DMS114 treated with DMSO at 0.1 percent for 48 hours (cell line): Measurements from ENCODE around the gene PTGER2.

Source experiments
- DNase-seq: peaks from one replicate; lab custom pipeline; 2025; ENCODE audit not compliant: unreplicated experiment; lab: John Stamatoyannopoulos, UW

The PTGER2 gene

DNA sequence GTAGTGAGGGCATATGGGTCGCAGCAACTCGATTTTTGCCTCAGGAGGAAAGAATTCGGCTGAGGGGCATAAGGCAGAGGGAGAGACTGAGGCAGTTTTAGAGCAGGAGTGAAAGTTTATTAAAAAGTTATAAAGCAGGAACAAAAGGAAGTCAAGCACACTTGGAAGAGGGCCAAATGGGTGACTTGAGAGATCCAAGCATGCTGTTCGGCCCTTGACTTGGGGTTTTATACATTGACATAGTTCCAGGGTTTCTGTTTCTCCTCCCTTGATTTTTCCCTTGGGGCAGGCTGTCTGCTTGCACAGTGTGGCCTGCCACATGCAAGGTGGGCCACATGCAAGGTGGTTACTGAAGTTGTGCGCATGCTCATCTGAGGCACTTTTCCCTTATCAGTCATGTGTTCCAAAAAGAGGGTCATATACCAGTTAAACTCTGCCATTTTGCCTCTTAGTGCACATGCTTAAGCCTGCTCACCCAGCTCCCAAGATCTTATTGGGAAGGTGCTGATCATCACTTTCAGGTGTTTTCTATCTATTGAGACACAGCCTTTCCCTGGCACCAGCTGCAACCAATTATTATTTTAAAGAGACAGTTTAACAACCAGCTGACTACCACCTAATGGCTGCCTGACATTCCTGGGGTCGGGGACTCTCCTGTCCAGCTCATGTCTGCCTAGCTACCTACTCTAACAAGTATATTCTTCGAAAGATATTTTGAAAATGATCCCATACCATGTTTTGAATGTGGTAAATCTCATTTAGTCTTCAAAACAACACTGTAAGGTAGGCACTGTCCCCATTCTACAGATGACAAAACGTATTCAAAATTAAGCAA lies 19.9 kb downstream of the PTGER2 start:
- DNase-seq: no peak

DNA sequence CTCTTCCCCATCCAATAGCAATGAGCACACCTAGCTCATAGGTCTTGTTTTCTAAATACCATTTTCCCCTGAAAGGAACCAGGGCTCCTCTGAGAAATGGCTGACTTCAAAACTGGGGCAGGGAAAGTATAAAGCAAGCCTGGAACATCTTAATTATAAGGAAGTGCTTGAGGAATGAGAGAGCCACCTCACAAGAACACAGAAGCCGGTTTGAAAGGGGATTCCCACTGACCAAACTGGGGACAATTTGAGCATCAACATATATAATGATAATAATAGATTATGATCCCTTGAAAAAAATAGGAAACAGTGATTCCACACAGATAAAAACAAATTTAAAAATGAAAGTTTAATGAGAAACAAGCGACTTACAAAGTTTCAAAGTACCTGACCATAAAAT lies 22.1 kb downstream of the PTGER2 start:
- no peak for DNase-seq

DNA sequence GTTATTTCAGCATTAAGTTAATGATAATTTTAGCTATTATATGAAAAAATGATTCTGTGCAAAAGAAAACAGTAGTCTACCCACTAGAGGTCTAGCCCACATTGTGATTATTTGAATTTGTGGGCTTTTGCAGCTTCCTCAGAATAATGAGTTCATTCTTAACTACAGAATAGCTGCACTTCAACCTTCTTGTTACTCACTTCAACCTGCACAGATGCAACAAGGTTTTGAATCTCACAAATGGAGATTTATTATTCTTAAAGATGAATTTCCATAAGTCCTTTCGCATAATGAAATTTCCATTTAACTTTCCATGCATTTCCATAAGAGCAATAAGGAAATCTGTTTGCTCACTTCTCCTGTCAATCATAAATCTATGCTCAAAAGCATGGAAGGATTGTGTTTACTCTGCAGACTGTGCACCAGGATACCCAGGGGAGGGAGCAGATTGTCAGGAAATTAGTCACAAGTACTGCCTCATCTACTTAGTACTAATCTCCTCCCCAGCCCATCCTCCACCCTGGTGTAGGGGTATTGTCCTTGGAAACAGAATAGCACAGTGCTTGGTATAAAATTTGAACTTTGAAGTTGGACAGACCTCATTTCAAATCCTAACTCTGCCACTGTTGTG lies 24.1 kb downstream of the PTGER2 start:
- DNase-seq: no peak

DNA sequence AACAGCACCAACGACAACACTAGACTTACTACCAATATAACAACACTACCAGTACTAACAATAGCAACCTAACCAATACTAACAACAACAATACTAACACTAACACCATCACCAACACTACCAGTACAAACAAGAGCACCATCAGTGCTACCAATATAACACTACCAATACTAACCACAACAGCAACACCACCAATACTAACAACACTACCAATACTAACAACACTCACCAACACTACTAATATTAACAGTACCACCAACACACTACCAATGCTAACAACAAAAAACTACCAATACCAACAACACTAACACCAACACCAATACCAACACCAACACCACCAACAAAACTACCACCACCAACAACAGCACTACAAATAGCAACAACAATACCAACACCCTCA lies 25.1 kb downstream of the PTGER2 start:
- no peak for DNase-seq

DNA sequence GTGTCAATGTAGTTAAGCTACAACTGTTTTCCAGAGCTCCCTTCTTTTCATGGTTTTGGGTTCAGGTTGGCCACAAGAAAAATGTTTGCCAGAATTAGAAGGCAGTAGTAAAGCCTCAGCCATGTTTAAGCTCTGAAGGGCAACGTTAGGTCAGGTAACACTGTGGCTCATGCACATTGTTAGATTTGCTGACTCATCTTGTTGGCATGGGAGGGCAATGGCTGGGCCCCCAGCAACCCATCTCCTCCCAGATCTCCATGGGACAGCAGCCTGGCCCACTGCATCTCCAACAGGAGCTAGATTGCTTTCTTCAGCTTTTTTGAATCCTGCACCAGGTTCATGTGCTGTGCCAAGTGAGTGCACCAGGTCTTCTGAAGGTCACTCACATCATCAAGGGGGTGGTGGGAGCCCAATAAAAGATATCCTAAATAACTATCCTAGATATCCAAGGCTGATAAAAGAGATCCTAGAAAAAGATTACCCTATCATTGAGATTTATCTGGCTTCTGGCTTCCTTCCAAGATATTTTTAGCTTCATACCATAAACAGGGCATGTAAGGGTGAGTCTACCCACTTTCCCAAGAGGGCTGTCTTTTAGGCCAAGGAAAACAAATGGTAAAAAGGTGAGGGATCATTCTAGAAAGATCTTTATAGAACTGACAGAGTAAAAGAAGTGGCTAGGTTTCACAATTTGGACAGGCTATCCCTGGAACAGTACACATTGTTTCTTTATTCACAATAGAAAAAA lies 28.9 kb downstream of the PTGER2 start:
- DNase-seq: no peak

DNA sequence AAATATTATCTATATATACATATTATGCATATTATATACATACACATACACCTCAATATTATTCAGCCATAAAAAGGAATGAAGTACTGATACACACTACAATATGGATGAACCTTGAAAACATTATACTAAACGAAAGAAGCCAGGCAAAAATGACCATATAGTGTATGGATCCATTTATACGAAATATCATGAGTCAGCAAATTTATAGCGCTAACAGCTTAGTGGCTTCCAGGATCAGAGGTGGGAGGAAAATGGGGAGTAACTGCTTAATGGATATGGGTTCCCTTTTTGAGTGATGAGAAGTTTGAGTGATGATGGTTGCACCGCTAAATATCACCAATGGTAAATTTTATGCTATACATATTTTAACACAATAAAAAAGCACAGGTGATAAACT lies 32.7 kb downstream of the PTGER2 start:
- DNase-seq: no peak

DNA sequence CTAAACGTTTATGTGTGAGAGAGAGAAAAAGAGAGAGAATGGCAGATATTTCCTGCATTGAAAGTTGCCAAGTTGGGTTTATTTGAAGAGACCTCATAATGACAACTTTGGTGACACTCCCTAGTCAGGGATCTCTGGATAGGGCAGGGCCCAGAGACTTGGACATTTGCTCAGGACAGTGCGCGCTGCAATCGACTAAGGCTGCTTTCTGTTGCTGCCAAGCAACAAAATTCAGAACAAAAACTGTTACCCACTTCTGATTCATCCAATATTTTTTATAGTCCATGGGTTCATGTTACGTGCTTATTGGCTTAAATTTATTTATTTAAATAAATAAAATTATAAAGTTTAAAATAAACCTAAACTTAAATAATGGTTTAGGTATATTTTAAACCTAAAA lies 34.2 kb downstream of the PTGER2 start:
- DNase-seq: no peak

DNA sequence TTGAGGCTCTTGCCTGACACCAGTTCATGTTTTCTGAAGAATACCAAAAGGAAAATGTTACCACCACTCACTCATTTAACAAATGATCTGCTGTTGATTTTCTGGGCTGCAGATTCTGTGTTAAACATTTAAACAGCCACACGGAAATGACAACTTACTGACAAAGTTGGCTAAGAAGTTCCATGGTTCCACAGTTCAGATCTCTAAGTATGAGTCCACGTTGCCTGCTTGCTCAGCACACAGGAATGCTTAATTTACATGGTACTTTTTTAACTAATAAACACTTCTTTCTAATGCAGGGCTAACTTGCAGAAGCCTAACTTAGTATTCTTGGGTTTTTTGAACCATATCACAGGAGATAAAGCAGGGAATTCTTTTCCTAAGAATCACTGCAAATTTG lies 34.7 kb downstream of the PTGER2 start:
- DNase-seq: no peak

DNA sequence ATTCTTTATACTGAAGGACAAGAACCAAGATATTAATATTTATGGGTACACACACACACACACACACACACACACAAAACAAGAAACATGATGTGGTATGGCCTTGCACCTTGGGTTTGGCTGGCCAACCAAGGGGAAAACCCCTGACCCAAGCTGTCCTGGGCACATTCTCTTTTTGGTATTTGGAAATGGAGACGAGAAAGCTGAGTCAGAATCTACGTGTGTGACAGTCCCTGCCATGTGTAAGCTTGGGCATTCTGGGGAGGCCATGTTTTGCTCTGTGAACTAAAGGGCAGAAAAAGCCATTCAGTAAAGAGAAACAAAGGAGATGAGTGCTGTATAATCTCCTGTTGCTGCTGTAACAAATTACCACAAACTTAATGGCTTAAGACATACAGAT lies 35.6 kb downstream of the PTGER2 start:
- no peak for DNase-seq

DNA sequence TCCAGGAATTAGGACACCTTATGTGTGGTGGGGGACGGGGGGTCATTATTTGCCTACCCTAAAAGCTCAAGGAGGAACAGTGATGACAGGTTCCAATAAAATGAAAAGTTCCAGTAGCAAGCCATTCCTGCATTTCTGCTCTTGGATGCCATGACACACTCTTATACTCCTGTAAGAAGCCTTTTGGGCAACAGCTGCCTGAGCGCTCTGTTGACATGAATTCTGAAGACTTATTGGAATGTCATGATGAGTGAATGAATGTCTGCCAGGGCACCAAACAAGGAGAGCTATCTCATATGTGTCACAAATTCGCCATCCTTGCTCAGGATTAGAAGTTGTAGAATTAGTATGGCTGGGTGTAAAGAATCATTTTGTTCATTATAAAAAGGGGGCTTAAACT lies 36.3 kb downstream of the PTGER2 start:
- DNase-seq: no peak

DNA sequence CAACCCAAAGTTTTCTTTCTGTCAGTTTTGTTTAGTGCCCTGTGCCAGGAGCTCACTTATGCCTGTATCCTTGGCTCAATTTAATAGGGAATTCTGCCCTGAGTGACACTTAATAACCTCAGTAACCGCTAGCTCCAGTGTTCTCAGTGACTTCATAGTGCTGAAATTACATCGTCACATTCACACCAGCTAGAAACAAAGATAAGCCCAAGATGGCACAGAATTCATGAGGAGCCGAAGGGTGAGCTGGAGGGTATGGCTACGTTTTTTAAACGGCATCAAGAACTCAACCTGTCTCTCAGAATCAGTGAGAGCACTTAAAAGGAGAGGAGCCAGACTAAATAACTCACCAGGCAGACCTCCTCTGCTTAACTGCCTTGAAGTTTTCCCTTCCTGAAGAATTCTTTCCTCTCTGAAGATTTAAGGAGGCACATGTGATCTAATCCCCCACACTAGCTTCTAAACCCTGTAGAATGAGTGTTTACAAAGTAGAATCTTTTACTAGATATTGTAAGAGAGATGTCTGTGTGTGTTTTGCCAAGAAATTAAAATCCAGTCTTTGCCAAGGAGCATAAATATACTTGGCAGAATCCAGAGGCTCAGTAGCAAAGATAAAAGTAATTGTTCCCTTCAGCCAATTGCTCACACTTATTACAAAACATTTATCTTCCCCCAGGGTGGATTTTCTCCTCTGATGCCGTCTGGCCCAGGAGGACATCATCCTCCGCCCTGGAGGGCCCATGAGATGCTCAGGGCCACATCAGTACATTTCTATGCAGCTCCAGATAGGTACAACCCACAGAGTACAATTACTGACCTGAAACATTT lies 37.3 kb downstream of the PTGER2 start:
- DNase-seq: no peak

DNA sequence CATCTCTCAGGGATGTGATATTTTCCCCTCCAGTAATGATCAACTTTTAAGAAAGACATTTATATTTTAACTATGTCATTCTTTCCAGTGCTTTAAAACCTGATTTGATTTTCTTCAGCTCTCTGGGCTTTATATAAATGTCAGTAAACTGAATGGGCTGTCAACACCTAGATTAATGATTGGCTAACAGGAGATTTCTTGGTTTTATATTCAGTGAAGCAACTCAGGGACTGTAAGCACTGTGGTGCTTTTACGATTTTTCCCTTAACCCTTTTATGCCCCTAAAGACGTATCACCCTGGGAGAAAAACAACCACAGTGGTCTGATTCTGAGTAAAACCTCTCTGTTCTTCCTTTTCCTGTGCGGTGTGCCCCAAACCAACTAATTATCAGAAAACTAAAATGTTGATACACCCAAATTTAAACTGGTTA lies 38.0 kb downstream of the PTGER2 start:
- DNase-seq: no peak

DNA sequence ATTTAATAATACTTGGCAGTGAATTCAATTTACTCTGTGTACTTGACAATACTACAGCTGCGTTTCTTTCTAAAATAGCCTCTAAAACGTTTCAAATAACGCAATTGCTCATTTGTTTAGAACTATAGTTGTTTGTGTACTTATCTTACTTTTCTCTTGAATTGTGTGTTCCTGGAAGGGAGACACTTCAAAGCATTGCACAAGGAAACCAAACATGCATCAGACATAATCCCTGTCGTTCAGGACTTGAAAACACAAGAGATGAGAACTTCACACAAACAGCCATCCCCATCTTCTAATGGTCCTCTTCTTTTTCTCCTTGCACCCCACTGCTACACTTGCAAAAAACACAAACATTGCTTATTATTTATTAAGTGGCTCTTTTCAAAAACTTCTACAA lies 38.5 kb downstream of the PTGER2 start:
- no peak for DNase-seq

DNA sequence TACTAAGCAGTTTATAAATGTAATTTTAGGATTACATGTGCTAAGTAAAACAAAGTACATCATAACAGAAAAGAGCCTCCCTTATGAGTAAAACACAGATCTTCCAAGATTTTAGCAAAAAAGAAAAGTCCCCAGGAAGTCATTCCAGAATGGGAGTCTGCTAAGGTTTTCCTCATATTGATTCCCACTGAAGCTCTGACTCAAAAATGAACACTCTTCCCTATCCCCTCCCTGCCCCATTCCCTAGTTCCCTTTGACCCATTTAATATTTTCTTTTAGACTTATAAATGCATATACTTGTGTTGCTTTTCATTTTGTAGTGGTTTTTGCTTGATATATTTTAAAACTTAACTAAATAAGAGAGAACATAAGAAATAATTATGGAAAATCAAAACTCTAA lies 40.1 kb downstream of the PTGER2 start:
- DNase-seq: no peak

DNA sequence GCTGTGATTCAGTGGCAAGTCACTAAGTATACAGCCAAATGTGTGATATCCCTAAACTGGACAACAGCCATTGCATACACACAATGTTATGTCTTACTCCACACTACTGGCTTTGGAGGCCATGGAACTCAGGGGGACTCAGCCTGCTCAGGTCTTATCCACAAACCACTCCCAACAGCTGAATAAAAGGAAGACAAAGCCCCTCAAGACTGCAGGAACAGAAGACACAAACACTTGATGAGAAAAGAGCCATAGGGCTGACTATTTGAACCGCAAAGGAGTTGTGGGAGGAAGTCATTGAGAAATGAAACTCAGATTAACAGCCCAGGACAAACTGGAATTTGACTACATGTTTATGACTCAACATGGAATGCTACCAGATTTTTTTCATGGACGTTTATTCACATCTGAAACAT lies 40.9 kb downstream of the PTGER2 start:
- DNase-seq: no peak

DNA sequence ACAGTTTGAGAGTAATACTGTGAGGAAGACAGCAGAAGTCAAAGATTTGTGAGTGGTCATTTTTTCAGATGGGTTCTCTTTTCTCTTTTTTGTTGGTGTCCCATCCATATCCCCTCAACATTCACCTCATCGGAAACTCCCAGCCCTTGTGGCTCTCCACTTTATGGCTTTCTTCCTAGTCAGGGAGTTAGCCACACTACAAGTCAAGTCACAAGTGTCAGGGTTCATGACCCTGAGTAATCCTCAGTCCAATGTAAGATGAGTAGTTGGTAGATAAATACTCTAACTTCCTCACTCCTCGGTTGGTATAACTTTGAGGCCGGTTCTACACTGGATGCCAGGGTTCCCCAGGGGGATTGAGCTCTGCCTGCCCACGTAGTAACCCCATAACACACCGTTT lies 41.4 kb downstream of the PTGER2 start:
- no peak for DNase-seq

DNA sequence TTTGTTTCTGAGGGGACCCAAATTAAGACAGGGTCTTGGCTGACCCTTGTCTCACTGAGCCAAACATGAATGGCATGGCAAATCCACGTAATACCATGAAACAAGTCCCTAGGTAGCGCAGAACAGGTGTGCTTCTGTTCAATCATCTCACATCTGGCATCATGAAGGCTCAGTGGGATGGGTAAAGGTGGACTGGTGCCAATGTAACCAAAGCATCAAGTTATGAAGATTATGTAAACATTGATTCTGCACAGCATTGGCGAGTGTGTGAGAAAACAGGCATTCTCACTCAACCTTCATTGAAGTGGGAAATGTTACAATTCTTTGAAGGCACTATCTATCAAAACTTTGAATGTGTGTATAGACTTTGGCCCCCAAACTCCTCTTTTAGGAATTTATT lies 41.9 kb downstream of the PTGER2 start:
- no peak for DNase-seq

DNA sequence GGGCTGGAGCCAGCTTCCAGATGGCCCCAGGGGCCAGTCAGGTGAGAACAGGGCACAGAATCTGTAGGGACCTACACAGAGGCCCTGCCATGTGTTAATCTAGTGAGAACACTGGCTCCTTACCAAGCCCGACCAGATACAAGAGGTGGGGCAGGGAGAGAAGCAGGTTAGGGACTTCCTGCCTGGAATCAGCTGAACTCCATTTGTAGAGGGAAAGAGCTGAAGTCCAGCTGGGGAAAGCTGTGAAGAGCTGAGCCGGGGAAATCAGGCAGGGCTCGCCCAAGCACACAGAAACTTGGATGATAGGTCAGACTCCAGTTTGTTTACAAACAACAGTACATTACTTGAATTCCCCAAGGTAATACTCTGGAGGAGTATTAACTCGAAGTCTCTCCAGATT lies 46.7 kb downstream of the PTGER2 start:
- DNase-seq: no peak

DNA sequence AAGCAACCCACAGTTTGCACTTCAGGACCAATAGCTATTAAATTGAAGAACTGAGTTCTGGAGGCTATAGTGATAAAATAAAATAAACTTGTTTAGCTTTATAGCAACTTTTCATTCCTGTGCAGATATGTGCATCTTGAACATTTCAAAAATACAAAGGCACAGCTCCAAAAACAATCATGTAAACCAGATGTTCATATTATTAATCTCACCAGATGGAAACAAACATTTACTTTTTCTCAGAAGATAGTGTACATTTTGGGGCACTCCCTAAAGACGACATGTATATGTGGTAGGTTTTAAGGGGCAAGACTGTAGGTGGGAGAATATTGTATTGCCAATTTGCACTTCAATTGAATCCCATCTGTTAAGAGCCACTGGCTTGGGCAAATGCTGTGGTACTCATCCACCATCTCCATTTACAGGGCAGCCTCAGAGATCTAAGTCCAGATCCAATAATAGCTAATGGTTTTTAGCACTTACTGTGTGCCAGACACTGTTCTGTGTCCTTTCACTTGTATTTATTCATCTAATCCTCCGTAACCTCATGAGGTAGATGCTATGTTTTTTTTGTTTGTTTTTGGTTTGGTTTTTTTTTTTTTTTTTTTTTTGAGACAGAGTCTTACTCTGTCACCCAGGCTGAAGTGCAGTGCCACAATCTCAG lies 49.1 kb downstream of the PTGER2 start:
- no peak for DNase-seq

DNA sequence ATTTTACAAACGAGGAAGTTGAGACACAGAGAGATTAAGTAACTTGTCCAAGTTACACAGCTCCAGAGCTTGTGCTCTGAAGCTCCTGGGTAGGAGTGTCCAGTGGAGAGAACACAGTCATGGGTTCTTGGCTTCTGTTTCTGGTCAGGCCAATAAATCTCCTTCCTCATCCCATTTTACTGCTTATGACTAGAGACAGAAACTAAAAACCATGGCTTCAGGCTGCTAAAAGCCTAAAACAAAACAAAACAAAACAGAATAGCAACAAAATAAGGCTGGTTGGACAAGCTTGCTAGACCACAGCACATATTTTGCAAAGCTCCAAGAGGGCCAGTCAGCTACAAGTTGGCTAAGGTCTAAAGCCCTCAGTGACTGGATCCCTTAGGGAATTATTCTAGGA lies 49.8 kb downstream of the PTGER2 start:
- no peak for DNase-seq

DNA sequence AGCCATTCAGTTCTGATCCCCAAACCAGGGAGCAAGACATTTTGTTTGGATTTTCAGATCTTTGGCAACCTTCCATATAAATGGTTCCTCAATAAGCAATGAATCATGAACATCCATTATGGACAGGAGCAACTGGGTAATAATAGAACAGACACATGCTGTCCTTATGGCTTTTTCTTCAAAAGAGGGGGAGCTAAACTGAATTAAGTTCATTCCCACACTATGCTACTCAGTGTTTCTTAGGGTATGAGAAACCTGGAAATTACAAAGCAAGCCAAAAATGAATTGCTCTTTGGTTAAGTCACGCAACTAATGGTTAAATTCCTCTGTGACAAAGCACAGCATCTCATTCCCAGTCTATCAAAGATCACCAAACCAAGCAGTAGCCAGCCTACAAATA lies 51.0 kb downstream of the PTGER2 start:
- DNase-seq: no peak
